ENCODE data around the gene ADAMTS12. TPM values are rescaled to one million over a fixed set of nuclear protein-coding genes. Genes with fewer than 3 reads are reported as not detected.

ADAMTS12 gene
- total RNA-seq, 1 experiment from 2014 or later = 6.2 TPM

GRCh38 chr5:33501260-33501659 is 390.5 kb downstream of the ADAMTS12 start:
- H3K36me3 Mint-ChIP-seq (ENCODE audit: insufficient read depth in 1 of 3, low read depth in 3 of 3) = no peaks in the 10 kb centered on the region
- H3K23ac ChIP-seq (ENCODE audit: insufficient read length, low read depth, low read length) = no peak overlapping the region
- H3K79me1 ChIP-seq (ENCODE audit: insufficient read depth, low read depth, low read length, poor library complexity, severe bottlenecking) = no peaks in the 10 kb centered on the region
- no peak overlapping the region for H3K4me3 Mint-ChIP-seq
- H2BK120ac ChIP-seq (ENCODE audit: low read depth, low read length, poor library complexity, severe bottlenecking) = no peak overlapping the region
- no peaks in the 10 kb centered on the region for H3K9me3 ChIP-seq (ENCODE audit: control insufficient read depth, low read depth, low read length)
- no peak overlapping the region for H4K8ac ChIP-seq (replicated peaks; ENCODE audit: insufficient read length, low read depth, low read length)
- H3T11ph ChIP-seq (ENCODE audit: low read length) = no peak overlapping the region
- H3K9me3 Mint-ChIP-seq = no peaks in the 10 kb centered on the region
- H2BK20ac ChIP-seq (ENCODE audit: low read depth, low read length, poor library complexity, severe bottlenecking) = no peak overlapping the region
- TF ChIP-seq CTCF (conservative IDR thresholded peaks at IDR 0.05) = no peak
- H3K18ac ChIP-seq (ENCODE audit: insufficient read length, low read depth, low read length) = no peak overlapping the region
- no peak overlapping the region for H3K14ac ChIP-seq (ENCODE audit: insufficient read depth, low read length)
- H3K27me3 Mint-ChIP-seq (ENCODE audit: low read depth) = no peaks in the 10 kb centered on the region
- DNase-seq = no peak
- no peak overlapping the region for H4K91ac ChIP-seq (ENCODE audit: insufficient read length, low read depth, low read length)
- no peaks in the 10 kb centered on the region for H4K20me1 ChIP-seq (ENCODE audit: control insufficient read depth, insufficient read depth, insufficient read length)
- no CpG with 5 or more reads among the region's 4 CpGs for WGBS (ENCODE audit: extremely low coverage, insufficient read length, low lambda C conversion rate)
- no peak overlapping the region for H3K4ac ChIP-seq (ENCODE audit: low read depth, low read length)
- no peak overlapping the region for H2AK5ac ChIP-seq (ENCODE audit: insufficient read length, low read length)
- H3K27ac ChIP-seq (ENCODE audit: insufficient read length, low read depth, low read length) = no peak overlapping the region
- H3K4me1 ChIP-seq (ENCODE audit: insufficient read depth, low read length) = no peaks in the 10 kb centered on the region
- H2BK12ac ChIP-seq (ENCODE audit: insufficient read length, low read depth, low read length) = no peak overlapping the region
- H3K9ac ChIP-seq (ENCODE audit: extremely low read depth, insufficient read length, low read length) = no peak overlapping the region
- H3K27me3 ChIP-seq (ENCODE audit: insufficient read depth, low read length) = no peaks in the 10 kb centered on the region
- no peaks in the 10 kb centered on the region for H3K79me2 ChIP-seq (ENCODE audit: insufficient read depth, low read length)
- H3K56ac ChIP-seq (ENCODE audit: insufficient read length, low read depth, low read length) = no peak overlapping the region
- H2AFZ ChIP-seq (ENCODE audit: low read length) = no peak overlapping the region
- H4K5ac ChIP-seq (ENCODE audit: insufficient read length, low read depth, low read length) = no peak overlapping the region
- H3K4me1 Mint-ChIP-seq = peaks cover 0 to 5% of the 10 kb centered on the region in 2 experiments; a peak in 1 of 4 replicates
- no peak overlapping the region for H2BK15ac ChIP-seq (ENCODE audit: low read depth, low read length)
- H2BK5ac ChIP-seq (ENCODE audit: insufficient read length, low read length) = no peak overlapping the region
- no peak overlapping the region for H3K27ac Mint-ChIP-seq
- H3K23me2 ChIP-seq (ENCODE audit: insufficient read length, low read depth, low read length, poor library complexity, severe bottlenecking) = no peaks in the 10 kb centered on the region
- H3K4me2 ChIP-seq (ENCODE audit: insufficient read depth, insufficient read length, low read length) = no peak overlapping the region

Measured in H9 (cell line).